Fibroblast of mammary gland (primary cell): Measurements from ENCODE around the gene CWC25.

ENCODE experiments used
- DNase-seq: peaks from one replicate; pipeline ENCODE4 v3.0.0-alpha.2; 2010; ENCODE audit warnings: low read depth
- H3K4me3 ChIP-seq: 2 replicates; pipeline ENCODE4 v1.5.1; 2011; ENCODE audit warnings: low read depth, mild to moderate bottlenecking, low read length, moderate library complexity; ENCODE audit not compliant: control insufficient read depth
- CTCF ChIP-seq: conservative IDR thresholded peaks from 2 replicates; pipeline ENCODE4 v1.5.1; 2011; ENCODE audit warnings: low read depth, low read length, inconsistent platforms; ENCODE audit not compliant: control insufficient read depth, insufficient read depth

CWC25 gene

GRCh38 chr17:38783227-38783626 lies 41.9 kb downstream of the CWC25 start:
- H3K4me3 ChIP-seq, result no peak overlapping the region
- DNase-seq, result no peak
- TF ChIP-seq CTCF, result no peak

GRCh38 chr17:38779965-38780752 lies 45.0 kb downstream of the CWC25 start:
- TF ChIP-seq CTCF, result no peak
- H3K4me3 ChIP-seq, result no peak overlapping the region

GRCh38 chr17:38777641-38778250 lies 47.4 kb downstream of the CWC25 start:
- H3K4me3 ChIP-seq, result no peak overlapping the region
- no peak for TF ChIP-seq CTCF
- DNase-seq, result no peak

More at GRCh38 chr17:38779965-38780752, 45.0 kb downstream of the CWC25 start:
- no peak for DNase-seq

- no peak for TF ChIP-seq CTCF
Observed at GRCh38 chr17:38773258-38773657, 51.9 kb downstream of the CWC25 start.

GRCh38 chr17:38768417-38768816 lies 56.7 kb downstream of the CWC25 start:
- H3K4me3 ChIP-seq, result no peak overlapping the region
- no peak for TF ChIP-seq CTCF
- no peak for DNase-seq

More at GRCh38 chr17:38773258-38773657, 51.9 kb downstream of the CWC25 start:
- H3K4me3 ChIP-seq, result no peak overlapping the region
- no peak for DNase-seq

GRCh38 chr17:38766341-38766740 lies 58.8 kb downstream of the CWC25 start:
- DNase-seq, result no peak
- no peak overlapping the region for H3K4me3 ChIP-seq
- no peak for TF ChIP-seq CTCF

GRCh38 chr17:38762231-38762630 lies 62.9 kb downstream of the CWC25 start:
- DNase-seq, result no peak
- TF ChIP-seq CTCF, result no peak
- no peak overlapping the region for H3K4me3 ChIP-seq
